Motor neuron (in vitro differentiated cells): ENCODE data around the gene CNN1. TPM values are rescaled to one million over a fixed set of nuclear protein-coding genes. Genes with fewer than 3 reads are reported as not detected.

Experiments used
- ATAC-seq, 8 experiments: fragments of 200-7000 bp; cut with Tn5 transposase; replicated peaks in 6 of 8; 2 replicates each; pipeline ENCODE4 v1.8.0; 2021; ENCODE audit warnings: mild to moderate bottlenecking in 8 of 8, moderate library complexity in 8 of 8
- H3K27ac ChIP-seq, 2 donors: fragments of 250-450 bp; sonication (Bioruptor Pico); 2 replicates each; pipeline ENCODE4 v1.9.0; 2021; ENCODE audit warnings: antibody characterized with exemption in 2 of 2, mild to moderate bottlenecking in 2 of 2, moderate library complexity in 1 of 2
- H3K4me1 ChIP-seq, 2 donors: fragments of 250-450 bp; sonication (Bioruptor Pico); replicated peaks in 1 of 2; 2 replicates each; pipeline ENCODE4 v1.6.1; 2021; ENCODE audit warnings: antibody characterized with exemption in 2 of 2, mild to moderate bottlenecking in 2 of 2, moderate library complexity in 1 of 2
- H3K4me3 ChIP-seq, 5 donors: fragments of 250-450 bp; sonication (Bioruptor Pico); 2 replicates each; pipeline ENCODE4 v1.9.0; 2021; ENCODE audit warnings: antibody characterized with exemption in 5 of 5, mild to moderate bottlenecking in 5 of 5, moderate library complexity in 4 of 5
- whole genome bisulfite sequencing, 10 experiments: fragments of 450-650 bp; shearing (Covaris generic); methylation state at CpG; one replicate each; pipeline ENCODE4 v1.0.0; 2022; 5-methylcytosine and 5-hydroxymethylcytosine counted together
- in situ Hi-C, 9 experiments: fragments of 400-800 bp; cut with MboI; loops; one replicate each; pipeline ENCODE4 v1.15.0; 2021; ENCODE audit warnings: low sequenced_read_pairs in 9 of 9, low pct_unique_long_range_greater_than_20kb in 2 of 9; ENCODE audit not compliant: unreplicated experiment in 9 of 9
- total RNA-seq, 8 experiments: library from RNA; unstranded; fragments of 300-600 nt; gene quantifications; 2 replicates each; pipeline versions ENCODE4 v1.2.3 to v1.2.4, GENCODE V29; 2022

The CNN1 gene
- total RNA-seq, 8 experiments from 2014 or later = 0.55 to 11.5 (median 1.6) TPM

DNA sequence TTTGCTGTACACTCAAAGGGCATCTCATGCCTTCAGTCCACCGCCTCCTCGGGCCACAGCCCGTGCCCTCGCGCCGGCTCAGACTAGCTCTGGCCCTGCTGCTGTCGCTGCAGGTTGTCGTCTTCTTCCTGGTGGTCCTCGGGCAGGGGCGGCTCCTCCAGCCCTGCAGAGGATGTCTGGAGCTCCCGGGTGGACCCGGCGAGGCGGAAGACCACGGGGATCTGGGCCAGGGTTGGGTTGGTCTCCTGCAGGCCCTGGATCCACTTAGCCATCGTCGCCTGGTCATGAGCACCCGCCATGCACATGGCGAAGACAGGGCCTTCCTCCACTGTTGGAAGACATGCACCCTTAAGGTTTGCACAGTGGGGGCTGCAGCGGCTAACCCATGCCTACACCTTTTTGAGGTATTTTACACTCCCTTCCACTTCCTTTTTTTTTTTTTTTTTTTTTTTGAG, 32.5 kb upstream of the CNN1 start:
- peak overlapping the region; percentile 72 to 87 (median 82) for H3K4me3 ChIP-seq
- H3K27ac ChIP-seq = peak overlapping the region; percentile 95 to 96
- in situ Hi-C loops = no loop called here
- ATAC-seq = peak; percentile 17 to 49 (median 38)
- 6 to 77% (median 42%) methylated on average over 2 to 7 of the region's 20 CpGs; no CpG with 5 or more reads in 6 of the 10 experiments for WGBS, 10 experiments
- peaks cover 9 to 14% of the 10 kb centered on the region in 2 donors for H3K4me1 ChIP-seq

DNA sequence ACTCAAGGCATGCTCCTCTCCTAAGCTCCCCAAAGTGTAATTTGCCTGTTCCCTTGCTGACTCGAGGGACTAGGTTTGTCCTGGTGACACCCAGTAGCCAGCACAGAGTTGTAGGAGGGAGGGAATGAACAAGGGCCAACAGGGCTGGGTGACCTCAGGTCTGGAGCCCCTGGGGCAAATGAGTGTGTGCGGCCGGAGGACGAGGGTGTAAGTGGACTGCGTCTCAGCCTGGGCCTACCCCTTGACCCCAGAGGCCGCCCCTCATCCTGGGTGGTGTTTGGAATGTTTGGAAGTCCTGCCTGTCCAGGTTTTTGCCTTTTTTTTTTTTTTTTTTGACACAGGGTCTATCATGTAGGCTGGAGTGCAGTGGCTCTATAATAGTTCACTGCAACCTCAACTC, 31.7 kb upstream of the CNN1 start:
- 80 to 100% (median 86%) methylated on average over 1 to 2 of the region's 6 CpGs; no CpG with 5 or more reads in 7 of the 10 experiments for WGBS, 10 experiments
- peak overlapping the region in 1 of 2 donors; percentile 17 for H3K27ac ChIP-seq
- H3K4me3 ChIP-seq = no peak overlapping the region
- H3K4me1 ChIP-seq = peaks cover 9 to 14% of the 10 kb centered on the region in 2 donors
- no peak for ATAC-seq
- in situ Hi-C loops = no loop called here

DNA sequence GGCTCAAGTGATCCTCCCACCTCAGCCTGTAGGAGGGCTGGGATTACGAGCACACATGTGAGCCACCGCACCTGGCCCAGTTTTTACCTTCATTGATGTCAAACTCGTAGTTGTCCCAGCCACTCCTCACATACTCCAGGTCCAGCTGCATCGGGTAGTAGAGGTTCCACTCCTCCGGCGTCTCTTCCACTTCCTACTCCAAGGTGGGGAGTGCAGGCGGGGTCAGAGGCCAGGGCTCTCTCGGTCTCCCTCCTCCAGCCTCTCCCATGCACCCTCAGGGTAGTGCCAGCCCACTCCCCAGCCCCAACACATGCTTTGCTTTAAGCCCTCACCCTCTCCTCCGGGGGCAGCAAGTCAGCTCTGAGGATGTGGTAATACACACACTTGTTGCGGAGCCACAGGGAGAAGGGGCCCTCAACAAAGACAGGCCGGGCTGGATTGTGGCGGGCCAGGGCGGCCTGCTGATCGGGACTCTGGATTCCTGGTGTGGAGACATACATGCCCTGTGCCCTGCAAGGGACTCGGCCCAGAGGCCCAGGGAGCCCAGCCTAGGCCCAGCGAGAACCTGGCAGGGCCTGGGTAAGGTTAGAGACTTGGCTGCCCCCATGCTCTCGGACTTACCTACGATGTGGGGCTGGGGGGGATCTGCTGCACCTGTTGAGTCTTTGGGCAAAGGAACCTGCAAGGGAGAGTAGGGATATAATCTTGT, 31.1 kb upstream of the CNN1 start:
- peaks cover 9 to 14% of the 10 kb centered on the region in 2 donors for H3K4me1 ChIP-seq
- H3K27ac ChIP-seq = no peak overlapping the region
- no peak for ATAC-seq
- WGBS, 10 experiments = 40 to 100% (median 89%) methylated on average over 1 to 11 of the region's 18 CpGs; no CpG with 5 or more reads in 6 of the 10 experiments
- no peak overlapping the region for H3K4me3 ChIP-seq
- in situ Hi-C loops = no loop called here

DNA sequence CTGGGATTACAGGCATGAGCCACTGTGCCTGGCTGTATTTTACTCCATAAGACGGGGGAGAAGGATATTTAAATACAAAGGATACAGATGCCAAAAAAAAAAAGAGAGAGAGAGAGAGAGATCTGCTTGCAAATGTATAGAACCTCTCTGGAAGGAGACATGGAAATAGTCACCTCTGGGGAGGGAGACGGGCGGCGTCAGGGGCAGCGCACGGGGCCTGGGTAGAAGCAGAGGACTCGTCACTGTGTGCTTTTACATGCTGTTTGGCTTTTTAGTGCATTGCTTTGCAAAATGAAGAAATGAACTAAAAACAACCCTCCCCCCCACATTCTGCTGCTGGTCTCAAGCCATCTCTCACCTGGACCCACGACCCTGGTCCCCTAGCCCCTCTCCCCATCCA, 28.2 kb upstream of the CNN1 start:
- H3K4me3 ChIP-seq = no peak overlapping the region
- 60 to 100% (median 96%) methylated on average over 1 to 7 of the region's 8 CpGs; no CpG with 5 or more reads in 5 of the 10 experiments for WGBS, 10 experiments
- peaks cover 9 to 10% of the 10 kb centered on the region in 2 donors for H3K4me1 ChIP-seq
- ATAC-seq = no peak
- no peak overlapping the region for H3K27ac ChIP-seq
- in situ Hi-C loops = no loop called here

DNA sequence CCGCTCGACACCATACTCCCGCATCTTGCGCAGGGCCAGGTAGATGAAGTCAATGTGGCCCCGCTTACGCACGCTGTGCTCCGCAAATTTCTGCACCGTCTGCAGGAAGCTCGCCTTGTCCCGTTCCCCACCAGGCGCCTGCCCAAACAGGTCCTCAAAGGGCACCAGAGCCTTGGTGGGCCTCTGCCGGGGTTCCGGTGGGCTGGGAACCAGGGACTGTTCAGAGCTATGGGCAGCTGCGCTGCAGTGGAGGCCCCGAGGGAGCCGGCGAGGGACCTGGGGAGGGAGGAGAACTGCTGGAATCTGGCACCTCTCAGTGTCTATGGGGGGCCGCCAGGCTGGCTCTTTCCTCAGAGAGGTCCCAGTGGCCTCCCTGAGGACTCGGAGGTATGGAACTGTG, 24.7 kb upstream of the CNN1 start:
- Histone ChIP-seq H3K4me3 (no peak overlapping the region), H3K27ac (no peak overlapping the region), H3K4me1 (no peaks in the 10 kb centered on the region)
- WGBS, 10 experiments = 87 to 100% (median 100%) methylated on average over 1 to 12 of the region's 20 CpGs; no CpG with 5 or more reads in 5 of the 10 experiments
- ATAC-seq = peak in 1 of 8 experiments; percentile 19
- in situ Hi-C loops = no loop called here

DNA sequence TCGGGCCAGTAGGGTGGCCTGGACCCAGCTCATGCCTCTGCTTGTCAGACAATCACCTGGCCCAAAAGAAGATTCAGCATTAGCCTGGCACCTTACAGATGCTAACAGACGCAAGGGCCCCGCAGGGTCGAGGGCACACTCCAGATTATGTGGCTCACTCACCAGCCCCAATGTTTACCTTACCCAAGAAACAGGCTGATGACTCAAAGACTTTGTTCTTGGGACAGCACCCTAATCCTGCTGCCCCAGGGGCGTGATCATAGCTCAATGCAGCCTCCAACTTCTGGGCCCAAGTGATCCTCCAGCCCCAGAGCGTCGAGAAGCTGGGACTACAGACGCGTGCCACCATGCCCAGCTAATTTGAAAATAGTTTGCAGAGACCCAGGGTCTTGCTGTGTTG, 19.5 kb upstream of the CNN1 start:
- ATAC-seq = no peak

DNA sequence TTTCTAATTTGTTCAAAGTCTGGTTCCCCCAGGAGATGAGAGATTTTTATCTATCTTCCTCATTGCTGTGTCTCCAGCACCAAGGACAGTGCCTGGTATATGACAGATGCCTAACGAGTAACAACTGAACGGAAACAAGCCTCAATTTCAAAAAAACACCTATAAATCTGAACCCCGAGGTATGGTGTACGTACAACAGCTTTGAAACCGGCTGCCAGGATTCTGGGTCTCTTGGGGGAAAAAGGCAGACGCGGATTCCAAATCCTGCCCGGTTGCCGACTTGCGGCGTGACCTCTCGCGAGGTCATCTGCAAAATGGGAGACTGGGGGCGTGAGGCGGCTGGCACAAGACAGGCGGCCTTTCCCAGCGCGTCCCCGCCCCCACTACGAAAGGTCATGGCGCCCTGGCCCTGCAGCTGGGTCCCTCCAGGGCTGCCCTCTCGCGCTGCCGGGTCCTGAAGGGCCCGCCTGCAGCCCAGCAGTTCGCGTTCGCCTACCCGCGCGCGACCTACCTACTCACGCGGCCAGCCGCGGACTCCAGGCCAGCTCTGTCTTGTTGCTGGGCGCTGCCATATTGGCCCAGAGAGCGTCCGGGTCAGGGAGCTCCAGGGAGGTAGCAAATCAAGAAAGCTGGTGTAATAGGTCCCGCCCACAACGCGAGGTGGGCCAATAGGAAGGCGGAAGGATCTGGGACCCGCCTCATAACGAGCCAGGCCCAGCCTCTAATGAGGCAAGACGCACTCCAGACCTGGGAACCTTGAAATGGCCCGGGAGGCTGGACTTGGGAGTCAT, 9.9 kb upstream of the CNN1 start, which contains the start of gene ECSIT:
Gene ECSIT, minus strand, starts transcription at position 584 of the 791 bp plus-strand sequence. CDS start 9,964 bp downstream, outside the sequence.
- WGBS, 10 experiments = 0 to 3% (median 1%) methylated on average over 4 to 21 of the region's 47 CpGs; no CpG with 5 or more reads in 2 of the 10 experiments

More for the DNA sequence above, 19.5 kb upstream of the CNN1 start:
- H3K27ac ChIP-seq = no peak overlapping the region
- no peak overlapping the region for H3K4me3 ChIP-seq
- in situ Hi-C loops = no loop called here
- H3K4me1 ChIP-seq = no peaks in the 10 kb centered on the region
- WGBS, 10 experiments = 80 to 100% (median 95%) methylated on average over 1 to 4 of the region's 9 CpGs; no CpG with 5 or more reads in 4 of the 10 experiments

DNA sequence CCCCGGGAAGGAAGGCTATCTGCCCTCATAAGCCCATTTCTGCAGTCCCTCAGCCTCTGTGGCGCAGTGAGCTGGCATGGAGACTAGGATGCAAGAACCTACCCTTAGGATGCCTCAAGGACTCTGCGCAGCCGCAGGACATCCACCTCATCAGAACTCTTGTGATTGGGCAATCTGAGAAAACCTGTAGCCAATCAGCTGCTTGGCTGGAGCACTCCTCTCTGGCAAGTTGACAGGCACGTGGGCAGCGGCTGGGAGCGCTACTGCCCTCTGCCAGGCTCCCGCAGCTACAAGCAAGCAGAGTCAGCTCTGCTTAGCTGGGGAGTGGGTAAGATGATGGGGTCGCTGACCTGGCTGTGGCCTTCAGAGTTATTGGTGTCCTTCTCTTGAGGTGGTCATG, 8.2 kb upstream of the CNN1 start:
- peaks cover 6 to 15% of the 10 kb centered on the region in 2 donors for H3K4me1 ChIP-seq

More for the DNA sequence above, 9.9 kb upstream of the CNN1 start, which contains the start of gene ECSIT:
- ATAC-seq = peak; percentile 94 to 98 (median 96)
- Histone ChIP-seq H3K27ac (peak within 1 kb of the TSS; percentile 94 to 97), H3K4me1 (peaks cover 6 to 14% of the 10 kb centered on the region in 2 donors), H3K4me3 (peak within 1 kb of the TSS; percentile 64 to 97 (median 85))
- in situ Hi-C loops = no loop called here

DNA sequence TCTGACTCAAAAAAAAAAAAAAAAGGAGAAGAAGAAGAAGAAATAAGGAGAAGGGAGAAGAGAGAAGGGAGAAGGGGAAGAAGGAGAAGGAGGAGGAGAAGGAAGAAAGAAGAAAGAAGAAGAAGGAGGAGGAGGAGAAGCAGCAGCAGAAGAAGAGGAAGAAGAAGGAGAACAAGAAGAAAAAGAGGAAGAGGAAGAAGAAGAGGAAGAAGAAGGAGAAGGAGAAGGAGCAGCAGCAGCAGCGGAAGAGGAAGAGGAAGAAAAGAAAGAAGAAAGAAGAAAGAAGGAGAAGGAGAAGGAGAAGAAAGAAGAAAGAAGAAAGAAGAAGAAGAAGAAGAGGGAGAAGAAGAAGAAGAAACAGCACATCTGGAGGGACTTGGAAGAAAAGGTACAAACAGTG, 4.1 kb upstream of the CNN1 start:
- Histone ChIP-seq H3K4me3 (no peak overlapping the region), H3K27ac (no peak overlapping the region), H3K4me1 (peaks cover 0 to 12% of the 10 kb centered on the region in 2 donors)
- ATAC-seq = no peak
- in situ Hi-C loops = no loop called here
- WGBS, 10 experiments = 85 to 100% (median 95%) methylated on average over 1 of the region's 1 CpG; no CpG with 5 or more reads in 1 of the 10 experiments

More for the DNA sequence above, 8.2 kb upstream of the CNN1 start:
- Histone ChIP-seq H3K27ac (no peak overlapping the region), H3K4me3 (no peak overlapping the region)
- WGBS, 10 experiments = 0 to 100% (median 17%) methylated on average over 1 to 6 of the region's 9 CpGs; no CpG with 5 or more reads in 1 of the 10 experiments
- ATAC-seq = peak in 6 of 8 experiments; percentile 5 to 57 (median 46)
- in situ Hi-C loops = no loop called here

DNA sequence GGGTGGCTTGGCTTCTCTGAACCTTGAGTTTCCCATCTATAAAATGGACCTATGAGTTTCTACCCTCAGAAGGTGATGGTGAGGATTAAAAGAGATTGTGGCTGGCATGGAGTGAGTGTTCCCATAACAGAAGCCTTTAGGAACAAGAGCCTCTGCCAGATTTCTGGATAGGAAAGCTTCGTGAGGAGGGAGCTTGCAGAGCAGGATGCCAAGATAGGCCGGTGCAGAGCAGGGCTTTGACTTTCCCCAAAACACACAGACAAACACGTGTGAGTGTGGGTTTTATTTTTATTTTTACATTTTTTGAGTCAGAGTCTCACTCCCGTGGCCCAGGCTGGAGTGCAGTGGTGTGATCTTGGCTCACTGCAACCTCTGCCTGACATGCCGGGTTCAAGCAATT, 3.7 kb upstream of the CNN1 start:
- in situ Hi-C loops = no loop called here
- no peak overlapping the region for H3K27ac ChIP-seq
- WGBS, 10 experiments = 15 to 97% (median 67%) methylated on average over 1 to 4 of the region's 5 CpGs; no CpG with 5 or more reads in 5 of the 10 experiments
- no peak overlapping the region for H3K4me3 ChIP-seq
- ATAC-seq = no peak
- peaks cover 3 to 14% of the 10 kb centered on the region in 2 donors for H3K4me1 ChIP-seq

DNA sequence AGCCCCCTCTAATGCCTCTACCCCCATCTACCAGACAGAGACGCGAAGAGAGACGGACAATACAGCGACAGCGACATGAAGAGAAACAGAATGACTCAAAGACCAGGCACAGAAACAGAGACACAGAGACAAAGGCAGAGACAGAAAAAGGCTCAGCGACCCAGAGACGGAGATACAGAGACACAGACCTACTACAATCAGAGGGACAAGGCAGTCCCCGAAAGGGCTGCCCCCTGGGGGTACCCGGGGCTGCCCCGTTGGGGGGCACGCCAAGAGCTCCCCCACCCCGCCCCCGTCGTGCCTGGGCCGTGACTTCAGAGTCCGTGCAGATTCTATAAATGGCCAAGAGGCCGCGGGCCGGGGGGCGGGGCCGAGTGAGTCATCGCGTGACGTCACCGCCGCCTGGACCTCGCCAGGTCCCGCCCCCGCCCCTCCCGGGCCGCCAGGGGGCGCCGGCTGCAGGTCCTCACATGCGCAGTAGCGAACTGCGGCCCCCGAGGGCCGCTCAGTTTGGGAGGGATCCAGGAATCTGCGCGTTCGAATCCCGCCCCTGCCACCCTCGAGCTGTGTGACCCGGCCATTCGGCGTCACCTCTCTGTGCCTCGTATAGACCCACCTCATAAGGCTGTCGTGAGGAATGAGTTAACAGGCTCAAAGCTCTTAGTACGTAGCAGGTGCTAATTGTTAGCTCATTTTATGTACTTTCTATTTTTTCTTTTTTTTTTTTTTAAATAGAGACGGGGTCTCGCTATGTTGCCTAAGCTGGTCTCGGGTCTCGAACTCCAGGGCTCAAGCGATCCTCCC, 2.7 kb upstream of the CNN1 start:
- Histone ChIP-seq H3K4me3 (peak overlapping the region; percentile 32 to 43 (median 37)), H3K4me1 (peaks cover 7 to 16% of the 10 kb centered on the region in 2 donors), H3K27ac (peak overlapping the region; percentile 38 to 72)
- ATAC-seq = peak; percentile 75 to 93 (median 79)
- in situ Hi-C loops = no loop called here
- 20 to 77% (median 30%) methylated on average over 3 to 16 of the region's 54 CpGs; no CpG with 5 or more reads in 1 of the 10 experiments for WGBS, 10 experiments
